A673 (cell line): ENCODE measurements around the gene HMCN2.

Source experiments
- EZH2 ChIP-seq: fragments of 200-600 bp; sonication (generic); IDR thresholded peaks from 2 replicates; pipeline ENCODE4 v1.6.1; 2017; ENCODE audit warnings: borderline replicate concordance, low read depth, mild to moderate bottlenecking, mixed read lengths, antibody characterized with exemption, low read length; ENCODE audit not compliant: poor library complexity, severe bottlenecking
- TF ChIP-seq, protein P1 (sequence below): fragments of 300-800, 200-600 bp; sonication (generic); conservative IDR thresholded peaks from 2 replicates; pipeline ENCODE4 v1.5.1; 2017; ENCODE audit warnings: low read depth, mild to moderate bottlenecking, antibody characterized with exemption, low read length, moderate library complexity, mixed read lengths

DNA sequence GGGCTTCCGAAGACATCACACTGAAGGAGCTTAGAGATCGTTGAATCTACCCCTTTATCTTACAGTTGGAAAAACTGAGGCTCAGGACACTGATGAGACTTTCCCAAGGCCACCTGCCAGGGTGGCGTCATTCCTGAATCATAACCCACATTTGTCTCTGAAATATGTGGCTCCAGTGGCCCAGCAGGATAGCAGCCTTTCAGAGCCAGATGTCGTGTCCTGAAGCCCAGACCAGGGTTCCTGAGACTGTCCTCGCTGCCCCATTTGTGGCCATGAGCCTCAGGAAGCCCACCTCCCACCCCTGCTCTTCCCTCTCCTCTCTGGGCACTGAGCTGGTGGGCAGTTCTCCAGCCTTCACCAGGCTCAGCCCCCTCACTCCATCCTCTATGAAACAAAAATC, 2.4 kb downstream of the HMCN2 start:
- TF ChIP-seq, protein P1, sequence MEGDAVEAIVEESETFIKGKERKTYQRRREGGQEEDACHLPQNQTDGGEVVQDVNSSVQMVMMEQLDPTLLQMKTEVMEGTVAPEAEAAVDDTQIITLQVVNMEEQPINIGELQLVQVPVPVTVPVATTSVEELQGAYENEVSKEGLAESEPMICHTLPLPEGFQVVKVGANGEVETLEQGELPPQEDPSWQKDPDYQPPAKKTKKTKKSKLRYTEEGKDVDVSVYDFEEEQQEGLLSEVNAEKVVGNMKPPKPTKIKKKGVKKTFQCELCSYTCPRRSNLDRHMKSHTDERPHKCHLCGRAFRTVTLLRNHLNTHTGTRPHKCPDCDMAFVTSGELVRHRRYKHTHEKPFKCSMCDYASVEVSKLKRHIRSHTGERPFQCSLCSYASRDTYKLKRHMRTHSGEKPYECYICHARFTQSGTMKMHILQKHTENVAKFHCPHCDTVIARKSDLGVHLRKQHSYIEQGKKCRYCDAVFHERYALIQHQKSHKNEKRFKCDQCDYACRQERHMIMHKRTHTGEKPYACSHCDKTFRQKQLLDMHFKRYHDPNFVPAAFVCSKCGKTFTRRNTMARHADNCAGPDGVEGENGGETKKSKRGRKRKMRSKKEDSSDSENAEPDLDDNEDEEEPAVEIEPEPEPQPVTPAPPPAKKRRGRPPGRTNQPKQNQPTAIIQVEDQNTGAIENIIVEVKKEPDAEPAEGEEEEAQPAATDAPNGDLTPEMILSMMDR, result no peak
- TF ChIP-seq EZH2, result no peak
